Lower leg skin (tissue), 4 donors: ENCODE results near the gene NPAS3. TPM values are rescaled to one million over a fixed set of nuclear protein-coding genes. Genes with fewer than 3 reads are reported as not detected.

ENCODE experiments used
- DNase-seq, 2 donors: peaks; one replicate each; pipeline ENCODE4 v3.0.0-alpha.2; 2019; ENCODE audit warnings: low spot score in 2 of 2
- H3K4me3 ChIP-seq: fragments of 200-600 bp; sonication (generic); 2 replicates; pipeline ENCODE4 v1.5.1; 2017; ENCODE audit warnings: mild to moderate bottlenecking, low read depth; ENCODE audit not compliant: poor library complexity, severe bottlenecking
- CTCF ChIP-seq, 3 donors: fragments of 450-650 bp; IDR thresholded peaks; one replicate each; pipeline ENCODE4 v1.5.1; 2016; ENCODE audit warnings: antibody characterized with exemption in 3 of 3, mild to moderate bottlenecking in 3 of 3, moderate library complexity in 2 of 3
- POLR2A ChIP-seq, 2 donors: fragments of 450-650 bp; IDR thresholded peaks; one replicate each; pipeline ENCODE4 v1.6.1; 2016 to 2017; ENCODE audit warnings: antibody characterized with exemption in 2 of 2, mild to moderate bottlenecking in 1 of 2, moderate library complexity in 1 of 2
- WGBS, 2 donors: methylation state at CpG; one replicate each; pipeline ENCODE4 v1.1.5; 2018; 5-methylcytosine and 5-hydroxymethylcytosine counted together
- intact Hi-C: fragments of 100-400 bp; cut with DNase I; formaldehyde crosslinking; loops from one replicate; pipeline ENCODE4 v1.15.0; 2023; ENCODE audit warnings: low total_unique reads
- total RNA-seq, 4 donors: library from RNA; depleted of rRNA; stranded (reverse); fragments of >200 nt; gene quantifications; one replicate each; pipeline ENCODE4 v1.1.0, GENCODE V29; 2016

The NPAS3 gene
- total RNA-seq, 4 donors from 2014 or later, result 0.25 to 0.29 TPM; not detected in 2

- intact Hi-C loops, result no loop called here
- TF ChIP-seq POLR2A (IDR thresholded peaks at IDR 0.05), result no peak
- TF ChIP-seq CTCF (IDR thresholded peaks at IDR 0.05), result no peak
- H3K4me3 ChIP-seq, result no peak overlapping the region
- DNase-seq, result no peak
- WGBS, 2 donors, result 33 to 43% methylated on average over 1 of the region's 1 CpG
These were observed 409.1 kb downstream of the NPAS3 start for GRCh38 chr14:33347796-33348195.

GRCh38 chr14:33348510-33348909 is 409.8 kb downstream of the NPAS3 start:
- intact Hi-C loops, result no loop called here
- TF ChIP-seq POLR2A (IDR thresholded peaks at IDR 0.05) (no peak), CTCF (IDR thresholded peaks at IDR 0.05) (no peak)
- DNase-seq, result no peak
- 64 to 66% methylated on average over 4 of the region's 4 CpGs for WGBS, 2 donors
- no peak overlapping the region for H3K4me3 ChIP-seq

GRCh38 chr14:33349871-33350270 is 411.2 kb downstream of the NPAS3 start:
- WGBS, 2 donors, result 52 to 53% methylated on average over 10 of the region's 10 CpGs
- H3K4me3 ChIP-seq, result no peak overlapping the region
- DNase-seq, result no peak
- intact Hi-C loops, result no loop called here
- TF ChIP-seq POLR2A (IDR thresholded peaks at IDR 0.05), result no peak
- TF ChIP-seq CTCF (IDR thresholded peaks at IDR 0.05), result no peak

- TF ChIP-seq POLR2A (IDR thresholded peaks at IDR 0.05) (no peak), CTCF (IDR thresholded peaks at IDR 0.05) (no peak)
- 87% methylated on average over 10 of the region's 10 CpGs for WGBS, 2 donors
- intact Hi-C loops, result no loop called here
- H3K4me3 ChIP-seq, result no peak overlapping the region
- no peak for DNase-seq
These were observed 411.8 kb downstream of the NPAS3 start for GRCh38 chr14:33350366-33350990.

- no peak for TF ChIP-seq CTCF (IDR thresholded peaks at IDR 0.05)
- no peak for TF ChIP-seq POLR2A (IDR thresholded peaks at IDR 0.05)
- intact Hi-C loops, result no loop called here
- H3K4me3 ChIP-seq, result no peak overlapping the region
- DNase-seq, result no peak
These were observed 414.1 kb downstream of the NPAS3 start for GRCh38 chr14:33352821-33353220.

- no peak overlapping the region for H3K4me3 ChIP-seq
- 84 to 93% methylated on average over 2 of the region's 2 CpGs for WGBS, 2 donors
- no peak for DNase-seq
- intact Hi-C loops, result no loop called here
- TF ChIP-seq CTCF (IDR thresholded peaks at IDR 0.05), result no peak
- TF ChIP-seq POLR2A (IDR thresholded peaks at IDR 0.05), result no peak
These were observed 417.5 kb downstream of the NPAS3 start for GRCh38 chr14:33356181-33356580.
